Panc1 (cell line): ENCODE data around the gene DLL1. TPM values are rescaled to one million over a fixed set of nuclear protein-coding genes. Genes with fewer than 3 reads are reported as not detected.

Source experiments
- ATAC-seq: fragments of 200-7000 bp; cut with Tn5 transposase; 2 replicates; pipeline ENCODE4 v1.9.1; 2020; ENCODE audit warnings: mild to moderate bottlenecking, moderate library complexity
- BruUV-seq: library from RNA; stranded (reverse); fragments of 400-500 nt; replicated peaks from 2 replicates; lab custom pipeline; 2021; lab: Mats Ljungman, UMichigan
- CTCF ChIA-PET: fragments of 300-600 bp; sonication (Branson Sonifier 250); formaldehyde crosslinking; loops from one replicate; lab custom pipeline; 2022; ENCODE audit warnings: antibody characterized with exemption; lab: Charles Lee
- POLR2A ChIA-PET: fragments of 300-600 bp; sonication (Branson Sonifier 250); formaldehyde crosslinking; loops from one replicate; lab custom pipeline; 2022; ENCODE audit warnings: antibody characterized with exemption; lab: Charles Lee
- DNase-seq: peaks from one replicate; pipeline ENCODE4 v3.0.0-alpha.2; 2010; ENCODE audit warnings: low read depth, low spot score
- H3K27ac ChIP-seq: 2 replicates; pipeline ENCODE4 v1.5.1; 2011; ENCODE audit warnings: mild to moderate bottlenecking, low read length, inconsistent platforms
- H3K27me3 ChIP-seq: fragments of 200-500 bp; sonication (Bioruptor generic); 2 replicates; pipeline ENCODE4 v1.6.0; 2014; ENCODE audit warnings: low read length, inconsistent platforms; ENCODE audit not compliant: control insufficient read depth, insufficient read depth
- H3K36me3 ChIP-seq: fragments of 200-500 bp; sonication (Bioruptor generic); 2 replicates; pipeline ENCODE4 v1.5.1; 2014; ENCODE audit warnings: inconsistent platforms, mild to moderate bottlenecking, low read length, moderate library complexity; ENCODE audit not compliant: control insufficient read depth, insufficient read depth
- H3K4me1 ChIP-seq: 2 replicates; pipeline ENCODE4 v1.5.1; 2011; ENCODE audit warnings: inconsistent platforms, mild to moderate bottlenecking, low read length, moderate library complexity; ENCODE audit not compliant: control insufficient read depth, insufficient read depth
- H3K4me3 ChIP-seq, 2 experiments: 2 replicates each; pipeline ENCODE4 v1.5.1; 2011 to 2012; ENCODE audit warnings: low read depth in 2 of 2, low read length in 2 of 2, mild to moderate bottlenecking in 2 of 2, inconsistent platforms in 1 of 2, moderate library complexity in 1 of 2
- H3K9me3 ChIP-seq: fragments of 200-500 bp; sonication (Bioruptor generic); 2 replicates; pipeline ENCODE4 v1.5.1; 2014; ENCODE audit warnings: low read depth, mild to moderate bottlenecking, inconsistent platforms, low read length, moderate library complexity; ENCODE audit not compliant: control insufficient read depth, insufficient read depth
- CTCF ChIP-seq: fragments of 450-650 bp; IDR thresholded peaks from 2 replicates; pipeline ENCODE4 v1.5.1; 2017; ENCODE audit warnings: mild to moderate bottlenecking
- POLR2AphosphoS5 ChIP-seq: IDR thresholded peaks from 2 replicates; pipeline ENCODE4 v1.6.1; 2012; ENCODE audit warnings: mild to moderate bottlenecking, low read depth, low read length, moderate library complexity
- REST ChIP-seq, 2 experiments: IDR thresholded peaks; 2 replicates each; pipeline ENCODE4 v1.6.1; 2011 to 2012; ENCODE audit warnings: low read depth in 2 of 2, control low read depth in 1 of 2, low read length in 1 of 2, mild to moderate bottlenecking in 1 of 2, moderate library complexity in 1 of 2; ENCODE audit not compliant: insufficient read depth in 1 of 2
- SIN3A ChIP-seq: IDR thresholded peaks from 2 replicates; pipeline ENCODE4 v1.6.1; 2012; ENCODE audit warnings: low read depth, mild to moderate bottlenecking, low read length, moderate library complexity, borderline replicate concordance; ENCODE audit not compliant: insufficient read depth
- TCF7L2 ChIP-seq: IDR thresholded peaks from 2 replicates; pipeline ENCODE4 v1.6.1; 2011; ENCODE audit warnings: mild to moderate bottlenecking, low read depth, low read length, inconsistent platforms
- in situ Hi-C: cut with HindIII; loops from 2 replicates; pipeline ENCODE4 v1.10.0; 2016; ENCODE audit warnings: low sequenced_read_pairs, low pct_unique_long_range_greater_than_20kb
- intact Hi-C: fragments of 100-400 bp; cut with micrococcal nuclease; formaldehyde crosslinking; loops from one replicate; pipeline ENCODE4 v1.10.0; 2022; ENCODE audit not compliant: unreplicated experiment
- total RNA-seq: library from RNA; stranded (reverse); gene quantifications from one replicate; pipeline ENCODE4 v1.2.1, GENCODE V29; 2021; ENCODE audit not compliant: unreplicated experiment

DLL1 gene
- total RNA-seq, 1 experiment from 2014 or later, result 2.4 TPM

GRCh38 chr6:170235391-170236125 is 55.3 kb downstream of the DLL1 start:
- ChIA-PET CTCF (no interaction called here), POLR2A (interaction anchor here (0.5 kb wide), 1 partner anchor 56 kb away, joined by 4 read pairs; the partner anchor contains the start of gene DLL1)
- Histone ChIP-seq H3K36me3 (no peaks in the 10 kb centered on the region), H3K27me3 (no peaks in the 10 kb centered on the region), H3K4me3 (no peak overlapping the region), H3K27ac (no peak overlapping the region), H3K9me3 (no peaks in the 10 kb centered on the region), H3K4me1 (no peaks in the 10 kb centered on the region)
- ATAC-seq, result no peak
- TF ChIP-seq REST (IDR thresholded peaks at IDR 0.05; ENCODE audit: insufficient read depth in 1 of 2, low read depth in 2 of 2, low read length in 1 of 2) (no peak), POLR2AphosphoS5 (no peak), CTCF (no peak), SIN3A (no peak), TCF7L2 (no peak)
- intact Hi-C loops (no loop called here), in situ Hi-C loops (no loop called here)
- BruUV-seq, result no TSS peak
- no peak for DNase-seq

GRCh38 chr6:170234419-170234818 is 56.5 kb downstream of the DLL1 start:
- ATAC-seq, result no peak
- no peaks in the 10 kb centered on the region for H3K9me3 ChIP-seq
- POLR2A ChIA-PET, result no interaction called here
- no TSS peak for BruUV-seq
- in situ Hi-C loops (no loop called here), intact Hi-C loops (no loop called here)
- H3K4me1 ChIP-seq, result no peaks in the 10 kb centered on the region
- CTCF ChIA-PET, result no interaction called here
- H3K36me3 ChIP-seq, result no peaks in the 10 kb centered on the region
- TF ChIP-seq CTCF, result no peak
- TF ChIP-seq REST (IDR thresholded peaks at IDR 0.05; ENCODE audit: insufficient read depth in 1 of 2, low read depth in 2 of 2, low read length in 1 of 2), result no peak
- no peak for TF ChIP-seq TCF7L2
- TF ChIP-seq SIN3A, result no peak
- TF ChIP-seq POLR2AphosphoS5, result no peak
- DNase-seq, result no peak
- H3K27ac ChIP-seq, result no peak overlapping the region
- no peaks in the 10 kb centered on the region for H3K27me3 ChIP-seq
- no peak overlapping the region for H3K4me3 ChIP-seq
